GM19099 (cell line): ENCODE measurements around the gene ABCA9.

Source experiments
- POLR2A ChIP-seq: IDR thresholded peaks from 3 replicates; pipeline ENCODE4 v1.6.1; 2011; ENCODE audit warnings: low read depth; ENCODE audit not compliant: insufficient read length; ENCODE audit errors: extremely low read depth

Gene ABCA9

GRCh38 chr17:69050999-69051775 lies 9.5 kb downstream of the ABCA9 start:
- TF ChIP-seq POLR2A: no peak

GRCh38 chr17:69048634-69049033 lies 12.1 kb downstream of the ABCA9 start:
- no peak for TF ChIP-seq POLR2A

- TF ChIP-seq POLR2A: no peak
Measured at GRCh38 chr17:69047368-69048263, 13.1 kb downstream of the ABCA9 start.

GRCh38 chr17:69046121-69046807 lies 14.5 kb downstream of the ABCA9 start:
- no peak for TF ChIP-seq POLR2A

- no peak for TF ChIP-seq POLR2A
Measured at GRCh38 chr17:69045646-69046045, 15.1 kb downstream of the ABCA9 start.

- TF ChIP-seq POLR2A: no peak
Measured at GRCh38 chr17:69044371-69044770, 16.4 kb downstream of the ABCA9 start.

- no peak for TF ChIP-seq POLR2A
Measured at GRCh38 chr17:69043098-69043734, 17.5 kb downstream of the ABCA9 start.

GRCh38 chr17:69042308-69042707 lies 18.4 kb downstream of the ABCA9 start:
- TF ChIP-seq POLR2A: no peak

GRCh38 chr17:69031839-69032238 lies 28.9 kb downstream of the ABCA9 start:
- no peak for TF ChIP-seq POLR2A

- TF ChIP-seq POLR2A: no peak
Measured at GRCh38 chr17:69030169-69030568, 30.6 kb downstream of the ABCA9 start.

- no peak for TF ChIP-seq POLR2A
Measured at GRCh38 chr17:69018687-69019086, 42.0 kb downstream of the ABCA9 start.

- no peak for TF ChIP-seq POLR2A
Measured at GRCh38 chr17:69018022-69018615, 42.6 kb downstream of the ABCA9 start.

- TF ChIP-seq POLR2A: no peak
Measured at GRCh38 chr17:69015631-69016030, 45.1 kb downstream of the ABCA9 start.

- no peak for TF ChIP-seq POLR2A
Measured at GRCh38 chr17:69012895-69013805, 47.6 kb downstream of the ABCA9 start.

- TF ChIP-seq POLR2A: no peak
Measured at GRCh38 chr17:69009930-69010329, 50.8 kb downstream of the ABCA9 start.
